Fibroblast of skin of right quadriceps (primary cell): ENCODE data around the gene TACC3.

Experiments
- DNase-seq: peaks from one replicate; pipeline ENCODE4 v3.0.0-alpha.2; 2013

TACC3 gene

GRCh38 chr4:1705732-1706131, 15.6 kb upstream of the TACC3 start:
- no peak for DNase-seq

GRCh38 chr4:1706358-1706757, 15.0 kb upstream of the TACC3 start:
- no peak for DNase-seq

- no peak for DNase-seq
Observed at GRCh38 chr4:1708581-1708980, 12.7 kb upstream of the TACC3 start.

DNA sequence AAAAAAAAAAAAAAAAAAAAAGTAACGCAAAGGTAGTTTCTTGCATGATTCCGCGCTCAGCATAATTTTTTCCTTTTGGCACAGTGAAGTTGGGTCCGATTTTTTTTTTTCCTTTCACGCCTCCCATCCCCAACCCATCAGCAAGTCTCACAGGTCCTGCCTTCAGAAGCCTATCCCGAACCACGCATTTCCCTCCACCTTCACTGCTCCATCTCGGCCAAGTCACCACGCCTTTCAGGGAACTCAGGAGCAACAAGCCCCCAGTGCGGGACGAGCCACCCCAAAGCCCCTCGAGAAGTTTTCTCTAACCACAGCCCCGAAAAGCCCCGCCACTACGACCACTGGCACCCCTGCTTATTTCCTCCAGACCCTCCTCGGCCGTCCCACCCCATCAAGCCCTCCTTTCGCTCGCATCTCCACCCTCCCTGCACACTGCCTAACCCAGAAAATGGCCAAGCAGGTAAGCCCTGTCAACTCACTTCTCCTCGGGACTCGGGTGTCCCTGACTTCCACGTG, 10.2 kb upstream of the TACC3 start:
- DNase-seq: no peak

GRCh38 chr4:1711571-1712215, 9.6 kb upstream of the TACC3 start:
- DNase-seq: peak; percentile 39

- peak; percentile 92 for DNase-seq
Observed at GRCh38 chr4:1712216-1713002, 8.9 kb upstream of the TACC3 start, which contains the start of gene SLBP. Gene SLBP, minus strand, starts transcription at chr4:1712319. Its CDS starts 131 bp downstream, at chr4:1712188.

DNA sequence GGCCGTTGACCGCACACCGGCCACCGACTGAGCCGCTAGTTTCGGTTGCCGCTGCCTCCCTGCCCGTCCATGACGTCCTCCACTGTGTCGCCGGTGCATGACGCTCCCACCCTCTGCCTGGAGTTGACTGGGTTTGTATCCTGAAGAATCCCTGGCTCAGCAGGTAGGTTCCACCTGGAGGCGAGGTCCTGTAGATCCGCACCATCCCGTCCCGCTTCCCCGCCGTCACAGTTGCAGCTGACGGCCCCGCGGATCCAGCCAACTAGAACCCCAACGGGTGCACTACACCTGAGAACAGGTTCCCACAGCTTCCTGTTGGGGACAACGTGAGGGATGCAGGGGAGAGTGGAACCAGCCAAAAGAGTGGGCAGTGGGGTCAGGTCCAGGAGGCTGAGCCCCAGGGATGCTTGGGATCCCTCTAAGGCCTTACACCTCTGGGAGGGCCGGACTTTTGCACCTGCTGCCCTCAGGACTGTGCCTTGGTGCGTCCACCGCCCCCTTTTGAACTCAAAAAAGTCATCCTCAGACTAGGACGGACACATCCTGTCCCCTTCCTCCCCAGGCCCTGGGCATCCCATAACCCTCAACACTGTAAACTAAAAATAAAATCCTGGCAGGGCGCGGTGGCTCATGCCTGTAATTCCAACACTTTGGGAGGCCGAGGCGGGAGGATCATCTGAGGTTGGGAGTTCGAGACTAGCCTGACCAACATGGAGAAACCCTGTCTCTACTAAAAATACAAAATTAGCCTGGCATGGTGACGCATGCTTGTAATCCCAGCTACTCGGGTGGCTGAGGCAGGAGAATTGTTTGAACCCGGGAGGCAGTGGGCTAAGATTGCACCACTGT, 8.1 kb upstream of the TACC3 start:
- no peak for DNase-seq

- DNase-seq: no peak
Observed at GRCh38 chr4:1714303-1715001, 6.9 kb upstream of the TACC3 start.

DNA sequence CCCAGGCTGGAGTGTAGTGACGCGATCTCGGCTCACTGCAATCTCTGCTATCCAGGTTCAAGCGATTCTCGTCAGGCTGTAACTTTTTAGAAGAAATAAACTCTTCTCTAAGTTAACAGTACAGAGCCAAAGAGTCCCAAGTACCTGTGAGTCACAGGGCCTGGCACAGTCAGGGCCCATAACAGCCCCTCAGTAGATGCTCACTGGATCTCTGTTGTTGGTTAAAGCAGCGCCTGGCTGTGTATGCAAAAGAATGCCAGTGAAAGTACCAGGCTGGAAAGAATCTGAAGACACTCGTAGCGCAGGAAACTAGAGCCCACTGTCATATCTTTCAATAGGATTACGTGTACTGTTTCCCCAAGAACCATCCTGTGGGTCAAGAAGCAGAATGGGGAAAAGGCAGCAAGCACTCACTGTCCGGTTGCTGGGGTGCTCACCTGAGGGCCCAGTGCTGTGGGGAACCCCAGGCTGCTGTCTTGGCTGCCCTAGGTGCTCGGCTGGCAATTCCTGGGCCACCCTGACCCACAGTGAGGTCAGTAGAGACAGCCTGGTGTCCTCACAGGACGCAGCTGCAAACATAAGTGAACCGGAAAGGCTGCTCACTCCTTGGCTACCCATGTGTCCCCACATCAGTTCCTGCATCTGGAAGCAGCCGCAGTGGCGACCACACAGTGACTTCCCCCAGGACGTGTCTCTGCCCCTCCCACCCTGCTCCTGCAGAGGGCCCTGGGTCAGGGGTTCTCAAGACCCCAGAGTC, 6.1 kb upstream of the TACC3 start:
- DNase-seq: no peak

DNA sequence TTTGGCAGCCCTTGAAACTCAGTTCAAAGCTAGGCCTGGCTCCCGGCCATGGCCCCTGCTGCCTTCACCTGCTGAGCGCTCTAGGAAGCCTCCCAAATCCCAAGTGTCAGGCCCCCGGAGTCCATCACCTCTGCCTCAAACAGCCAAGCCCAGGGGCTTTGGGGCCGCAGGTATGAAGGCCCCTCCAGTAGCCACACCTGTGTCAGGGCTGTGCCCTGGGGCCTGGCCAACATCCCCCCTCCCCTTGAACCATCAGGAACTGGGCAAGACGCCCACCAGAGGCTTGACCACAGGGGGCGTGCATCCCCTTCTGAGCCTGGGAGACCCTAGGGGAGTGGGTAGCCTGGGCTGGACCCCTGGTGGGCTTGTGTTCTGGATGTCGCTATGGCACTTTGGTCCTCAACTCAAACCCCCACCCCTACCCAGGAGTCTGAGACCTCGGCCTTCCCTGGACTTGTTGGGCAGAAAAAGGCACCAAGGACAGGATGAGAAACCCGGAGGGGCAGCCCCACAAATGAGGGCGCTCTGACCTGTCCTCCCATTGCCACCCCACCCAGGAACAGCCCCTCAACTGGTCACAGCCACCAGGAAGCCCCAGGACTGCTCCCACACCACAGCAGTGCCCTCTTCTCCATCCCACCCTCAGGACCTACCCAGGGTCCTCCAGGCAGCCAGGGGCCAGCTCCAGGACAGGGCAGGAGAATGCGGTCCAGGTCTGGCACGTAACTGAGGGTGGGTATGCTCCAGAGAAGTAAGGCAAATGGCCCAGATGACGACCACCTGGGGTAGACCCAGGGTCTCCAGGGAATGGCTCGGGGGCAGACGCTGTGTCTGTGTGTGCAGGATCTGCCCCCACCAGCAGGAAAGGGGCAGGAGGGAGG, 5.0 kb upstream of the TACC3 start:
- DNase-seq: no peak

GRCh38 chr4:1717129-1718094, 3.9 kb upstream of the TACC3 start:
- DNase-seq: no peak

DNA sequence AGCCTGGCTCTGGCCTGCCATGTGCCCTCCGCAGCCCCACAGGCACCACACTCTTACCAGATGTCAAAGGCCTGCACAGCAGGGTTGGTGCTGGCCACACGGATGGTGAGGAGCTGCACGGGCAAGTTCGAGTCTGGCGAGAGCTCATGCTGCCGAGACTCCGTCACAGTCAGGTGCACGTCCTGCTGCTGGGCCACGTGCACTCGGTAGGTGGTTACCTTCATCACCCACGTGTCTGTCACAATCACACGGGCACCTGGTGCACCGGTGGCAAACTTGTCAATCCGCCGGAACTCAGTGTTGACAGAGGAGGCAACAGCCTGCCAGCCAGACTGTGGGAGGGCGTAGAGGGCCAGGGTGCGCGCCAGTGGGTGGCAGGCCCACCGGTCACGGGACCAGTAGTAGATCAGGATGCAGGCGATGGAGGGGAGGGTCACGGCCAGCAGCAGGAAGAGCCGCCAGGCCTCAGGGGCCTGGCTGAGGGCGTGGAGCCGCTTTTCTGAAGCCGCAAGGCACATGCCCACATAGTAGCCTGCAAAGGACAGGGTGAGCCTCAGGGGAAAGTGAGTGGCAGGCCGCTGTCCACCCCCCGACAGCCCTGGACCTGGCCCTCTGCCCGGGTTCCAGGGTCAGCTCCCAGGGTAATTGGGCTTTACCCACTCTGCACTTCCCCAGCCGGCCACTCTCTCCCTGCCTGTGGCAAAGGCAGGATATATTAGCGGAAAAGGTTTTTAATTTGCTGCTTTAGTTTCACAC, 3.0 kb upstream of the TACC3 start:
- DNase-seq: no peak

DNA sequence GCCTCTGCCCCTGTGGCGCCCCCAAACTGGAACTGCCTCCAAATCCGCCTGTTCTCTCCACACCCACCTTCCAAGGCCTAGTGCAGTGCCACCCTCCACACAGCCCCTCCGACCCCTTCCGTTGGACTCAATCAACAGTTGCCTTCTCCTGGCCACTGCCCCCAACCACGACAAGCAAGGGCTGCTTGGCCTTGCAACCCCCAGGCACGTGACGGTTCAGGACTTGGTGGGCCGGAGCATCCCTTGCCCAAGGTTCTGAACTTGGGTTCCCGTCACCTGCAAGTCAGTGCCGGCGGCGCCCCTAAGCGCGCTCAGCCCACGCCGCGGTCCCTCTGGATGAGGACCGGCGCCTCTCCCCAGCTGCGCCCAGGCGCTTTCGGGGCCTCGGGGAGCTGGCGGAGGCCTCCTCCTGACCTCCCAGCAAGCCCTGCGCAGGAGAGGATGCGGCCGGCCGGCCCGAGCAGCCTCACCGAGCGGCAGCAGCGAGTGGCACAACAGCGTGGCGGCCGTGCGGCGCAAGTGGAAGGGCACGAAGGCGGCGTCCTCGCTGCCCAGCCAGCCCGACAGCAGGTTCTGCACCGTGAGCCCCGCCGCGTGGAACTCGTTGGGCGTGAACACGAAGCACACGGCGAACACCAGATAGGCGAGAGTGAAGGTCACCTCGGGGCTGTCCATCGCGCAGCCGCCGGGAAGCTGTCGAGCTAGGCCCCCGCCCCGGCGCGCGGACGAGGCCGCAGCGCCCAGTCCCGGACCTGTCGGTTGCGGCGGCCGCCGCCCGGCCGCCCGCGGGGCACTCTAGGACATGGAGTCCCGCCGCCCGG, 948 bp upstream of the TACC3 start:
- peak; percentile 27 for DNase-seq

DNA sequence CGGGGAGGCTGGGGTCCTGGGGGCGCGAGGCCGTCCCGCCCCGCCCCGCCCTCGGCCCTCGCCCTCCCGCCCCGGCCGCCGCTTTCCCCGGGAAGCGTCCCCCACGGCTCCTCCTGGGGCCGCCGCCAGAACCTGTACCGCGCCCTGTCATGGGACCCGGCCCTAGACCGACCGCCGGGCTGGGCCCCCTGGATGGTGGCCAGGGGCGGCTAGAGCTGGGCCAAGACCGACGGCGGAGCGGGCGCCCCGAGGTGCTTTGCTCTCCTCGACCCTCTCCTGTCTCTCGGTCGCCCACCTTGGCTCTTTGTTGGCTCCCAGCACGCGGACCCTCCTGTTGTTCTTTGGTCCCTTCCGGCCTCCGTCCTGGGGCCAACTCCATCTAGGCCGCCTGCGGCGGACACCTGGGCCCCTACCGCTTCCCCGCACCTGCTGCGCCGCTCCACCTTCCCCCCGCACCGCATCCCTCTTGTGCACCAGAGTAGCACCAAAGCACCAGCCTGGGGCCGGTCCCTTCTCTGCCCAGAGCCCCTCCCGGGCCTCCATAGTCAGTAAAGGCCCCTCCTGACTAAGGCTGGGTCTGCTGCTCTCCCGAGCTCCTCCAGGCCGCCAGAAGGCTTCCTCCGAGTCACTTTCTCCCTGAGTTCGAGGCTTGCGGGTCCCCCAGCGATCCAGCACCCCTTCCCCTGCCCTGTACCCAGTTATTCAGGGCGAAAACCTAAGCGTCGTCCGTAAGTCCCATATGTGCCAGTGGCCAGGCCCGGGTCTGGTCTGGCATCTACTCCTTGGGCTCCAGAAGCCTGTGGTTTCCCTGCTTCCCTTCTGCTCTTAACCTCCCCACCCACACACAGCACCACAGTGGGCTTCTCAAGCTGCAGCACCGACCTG, 587 bp downstream of the TACC3 start:
- no peak for DNase-seq

DNA sequence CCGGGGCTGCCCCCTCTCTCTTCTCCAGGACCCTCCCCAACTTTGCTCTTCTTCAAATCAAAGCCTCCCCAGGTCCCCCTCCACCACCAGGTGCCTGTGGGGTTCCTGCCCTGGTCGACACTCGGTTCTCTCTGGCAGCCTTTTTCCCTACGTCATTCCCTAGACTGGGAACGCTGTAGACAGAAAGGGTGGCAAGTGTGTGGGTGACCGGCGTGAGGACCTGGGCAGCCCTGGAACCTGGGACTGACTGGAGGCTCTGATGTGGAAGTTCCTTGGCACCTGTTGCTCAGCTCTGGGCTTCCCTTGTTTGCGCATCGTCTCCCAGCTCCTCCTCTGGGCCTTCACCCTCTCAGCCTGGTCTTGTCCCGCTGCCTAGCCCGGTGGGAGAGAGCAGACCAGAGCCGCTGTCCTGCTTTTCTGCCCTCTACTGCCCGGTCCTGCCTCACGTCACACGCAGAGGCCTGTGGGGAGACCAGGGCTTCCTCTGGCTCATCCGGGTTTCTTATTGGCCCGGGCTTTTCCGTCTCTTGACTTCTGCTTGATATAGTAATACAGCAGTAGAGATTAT, 1.3 kb downstream of the TACC3 start:
- no peak for DNase-seq

DNA sequence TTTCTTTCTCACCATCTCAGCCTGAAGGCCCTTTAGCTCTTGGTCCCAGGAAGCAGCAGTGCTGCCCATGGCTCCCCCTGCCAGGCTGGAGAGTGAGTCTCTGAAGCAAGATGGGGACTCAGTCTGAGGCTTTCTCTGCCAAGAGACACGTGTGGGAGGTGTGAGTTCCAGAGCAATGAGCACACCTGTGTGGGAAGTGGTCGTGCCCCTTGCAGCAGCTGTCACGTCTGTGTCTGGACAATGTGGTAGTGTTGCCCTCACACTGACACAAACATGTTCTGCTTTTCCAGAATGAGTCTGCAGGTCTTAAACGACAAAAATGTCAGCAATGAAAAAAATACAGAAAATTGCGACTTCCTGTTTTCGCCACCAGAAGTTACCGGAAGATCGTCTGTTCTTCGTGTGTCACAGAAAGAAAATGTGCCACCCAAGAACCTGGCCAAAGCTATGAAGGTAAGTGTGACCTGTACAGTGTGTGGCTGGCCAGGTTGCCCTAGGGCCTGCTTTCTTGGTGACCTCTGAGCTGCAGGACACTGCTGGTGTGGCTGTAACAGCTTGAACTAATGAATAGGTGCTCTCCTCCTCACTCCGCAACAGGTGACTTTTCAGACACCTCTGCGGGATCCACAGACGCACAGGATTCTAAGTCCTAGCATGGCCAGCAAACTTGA, 1.9 kb downstream of the TACC3 start:
- DNase-seq: no peak
